Colonic mucosa (tissue), 4 donors: Measurements from ENCODE around the gene EEFSEC. TPM values are rescaled to one million over a fixed set of nuclear protein-coding genes. Genes with fewer than 3 reads are reported as not detected.

Source experiments
- DNase-seq: peaks from one replicate; pipeline ENCODE4 v3.0.0-alpha.2; 2020
- H3K27ac ChIP-seq: fragments of 200-600 bp; one replicate; pipeline ENCODE4 v1.8.0; 2021
- H3K27me3 ChIP-seq: fragments of 200-600 bp; one replicate; pipeline ENCODE4 v1.8.0; 2021
- H3K36me3 ChIP-seq: fragments of 200-600 bp; one replicate; pipeline ENCODE4 v1.8.0; 2021
- H3K4me1 ChIP-seq: fragments of 200-600 bp; one replicate; pipeline ENCODE4 v1.8.0; 2021; ENCODE audit warnings: mild to moderate bottlenecking
- H3K4me3 ChIP-seq: fragments of 200-600 bp; one replicate; pipeline ENCODE4 v1.8.0; 2021
- H3K9ac ChIP-seq, 2 donors: one replicate each; pipeline ENCODE4 v1.7.0; 2013; ENCODE audit warnings: control low read depth in 2 of 2, low read depth in 2 of 2, low read length in 2 of 2
- H3K9me3 ChIP-seq: fragments of 200-600 bp; one replicate; pipeline ENCODE4 v1.8.0; 2021
- CTCF ChIP-seq: fragments of 200-600 bp; IDR thresholded peaks from one replicate; pipeline ENCODE4 v1.8.0; 2022; ENCODE audit warnings: antibody characterized with exemption, mild to moderate bottlenecking
- intact Hi-C: fragments of 100-400 bp; cut with DNase I; formaldehyde crosslinking; loops from one replicate; pipeline ENCODE4 v1.14.1; 2022
- total RNA-seq, 2 donors: library from RNA; stranded (reverse); fragmentation: NEBNext Ultra II Directional in 1 of 2; extraction: Animal tissue kit (Norgen Biotek cat#: 25700) in 1 of 2; gene quantifications; one replicate each; pipeline ENCODE4 v1.2.1, GENCODE V29; 2021
- donor health status: healthy.
- donor health status: DM: no; HTN: no; CAD: no.
- donor health status: DM: no; HTN: no; CAD: no.

EEFSEC gene
- total RNA-seq, 2 donors from 2014 or later: 8.6 to 16.6 TPM

DNA sequence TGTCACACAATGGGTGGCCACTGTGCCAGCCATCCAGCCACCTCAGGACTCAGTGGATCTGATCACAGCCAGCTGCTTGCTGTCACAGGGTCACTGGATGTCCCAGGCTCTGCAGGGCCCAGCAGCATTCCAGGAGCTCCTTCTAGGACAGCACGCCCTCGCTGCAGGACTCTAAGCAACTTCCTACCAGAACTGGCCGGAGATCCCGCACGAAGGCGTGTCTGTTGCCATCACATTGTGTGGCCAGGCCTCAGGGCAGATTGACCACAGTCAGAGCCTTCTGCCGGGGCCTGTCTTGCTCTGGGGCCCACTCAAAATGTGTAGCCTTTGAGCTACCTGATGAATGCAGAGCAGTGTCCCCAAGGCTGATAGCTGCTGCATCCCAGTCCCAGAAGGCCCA lies 288.8 kb downstream of the EEFSEC start:
- Histone ChIP-seq H3K27me3 (peaks cover 4% of the 10 kb centered on the region), H3K4me3 (no peak overlapping the region), H3K9ac (no peak overlapping the region), H3K27ac (no peak overlapping the region), H3K4me1 (no peaks in the 10 kb centered on the region), H3K9me3 (no peaks in the 10 kb centered on the region), H3K36me3 (no peaks in the 10 kb centered on the region)
- no peak for TF ChIP-seq CTCF
- no peak for DNase-seq
- intact Hi-C loops: no loop called here

- intact Hi-C loops: no loop called here
- H3K4me1 ChIP-seq: no peaks in the 10 kb centered on the region
- H3K27ac ChIP-seq: no peak overlapping the region
- H3K27me3 ChIP-seq: peaks cover 4% of the 10 kb centered on the region
- H3K9me3 ChIP-seq: no peaks in the 10 kb centered on the region
- H3K36me3 ChIP-seq: no peaks in the 10 kb centered on the region
- H3K9ac ChIP-seq: no peak overlapping the region
- DNase-seq: no peak
- H3K4me3 ChIP-seq: no peak overlapping the region
- no peak for TF ChIP-seq CTCF
Measured at GRCh38 chr3:128442949-128443348, 289.7 kb downstream of the EEFSEC start.

DNA sequence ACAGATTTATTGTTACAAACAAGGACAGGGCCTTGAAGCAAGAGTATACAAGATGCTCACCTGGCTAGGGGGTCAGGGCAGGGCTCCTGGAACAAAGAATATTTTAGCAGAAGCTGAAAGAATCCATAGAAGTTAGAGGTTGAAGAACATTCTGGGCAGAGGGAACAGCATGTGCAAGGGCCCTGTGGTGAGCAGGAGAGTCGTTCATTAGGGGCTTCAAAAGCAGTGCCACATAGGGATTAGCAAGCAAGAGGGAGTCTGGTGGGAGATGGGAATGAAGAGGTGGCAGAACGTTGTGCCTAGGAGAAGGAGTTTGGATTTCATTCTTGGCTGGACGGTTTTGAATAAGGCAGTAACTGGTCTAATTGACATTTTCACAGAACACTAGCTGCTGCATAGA lies 290.5 kb downstream of the EEFSEC start:
- intact Hi-C loops: no loop called here
- Histone ChIP-seq H3K27ac (no peak overlapping the region), H3K36me3 (no peaks in the 10 kb centered on the region), H3K9ac (no peak overlapping the region), H3K9me3 (no peaks in the 10 kb centered on the region), H3K4me1 (no peaks in the 10 kb centered on the region), H3K27me3 (no peaks in the 10 kb centered on the region), H3K4me3 (no peak overlapping the region)
- no peak for TF ChIP-seq CTCF
- no peak for DNase-seq

DNA sequence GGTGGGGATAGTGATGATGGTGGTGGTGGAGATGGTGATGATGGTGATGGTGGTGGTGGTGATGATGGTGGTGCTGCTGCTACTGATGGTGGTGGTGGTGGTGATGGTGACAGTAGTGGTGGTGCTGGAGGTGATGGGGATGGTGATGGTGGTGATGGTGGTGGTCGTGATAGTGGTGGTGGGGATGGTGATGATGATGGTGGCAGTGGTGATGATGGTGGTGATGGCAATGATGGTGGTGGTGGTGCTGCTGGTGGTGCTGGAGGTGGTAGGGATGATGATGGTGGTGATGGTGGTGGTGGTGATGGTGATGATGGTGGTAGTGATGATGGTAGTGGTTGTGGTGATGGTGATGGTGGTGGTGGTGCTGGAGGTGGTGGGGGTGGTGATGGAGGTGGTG lies 292.1 kb downstream of the EEFSEC start:
- Histone ChIP-seq H3K36me3 (no peaks in the 10 kb centered on the region), H3K27me3 (no peaks in the 10 kb centered on the region), H3K4me3 (no peak overlapping the region), H3K9me3 (no peaks in the 10 kb centered on the region), H3K27ac (no peak overlapping the region), H3K9ac (no peak overlapping the region), H3K4me1 (no peaks in the 10 kb centered on the region)
- TF ChIP-seq CTCF: no peak
- no peak for DNase-seq
- intact Hi-C loops: no loop called here

DNA sequence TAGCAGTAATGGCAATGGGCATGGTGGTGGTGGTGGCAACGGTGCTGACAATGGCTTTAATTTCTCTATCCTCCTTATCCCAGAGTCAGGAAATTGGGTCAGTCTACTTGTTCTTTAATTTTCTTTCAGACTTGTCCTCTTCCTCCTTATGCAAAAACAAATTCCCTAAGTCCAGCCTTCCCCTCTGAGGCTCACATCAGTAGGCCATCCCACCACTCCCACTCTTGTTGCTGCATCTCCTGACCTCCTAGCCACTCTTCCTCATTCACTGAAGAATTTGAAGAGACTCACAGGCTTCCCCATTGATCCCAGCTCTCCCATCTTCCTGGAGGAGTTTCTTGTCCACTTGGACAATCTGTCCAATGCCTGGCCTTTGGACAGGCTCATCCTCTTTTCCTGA lies 293.5 kb downstream of the EEFSEC start:
- no peak for TF ChIP-seq CTCF
- no peaks in the 10 kb centered on the region for H3K36me3 ChIP-seq
- no peaks in the 10 kb centered on the region for H3K9me3 ChIP-seq
- no peak overlapping the region for H3K4me3 ChIP-seq
- H3K9ac ChIP-seq: no peak overlapping the region
- H3K27me3 ChIP-seq: no peaks in the 10 kb centered on the region
- H3K27ac ChIP-seq: no peak overlapping the region
- DNase-seq: no peak
- intact Hi-C loops: no loop called here
- no peaks in the 10 kb centered on the region for H3K4me1 ChIP-seq

GRCh38 chr3:128447561-128448013 lies 294.3 kb downstream of the EEFSEC start:
- Histone ChIP-seq H3K36me3 (no peaks in the 10 kb centered on the region), H3K4me1 (no peaks in the 10 kb centered on the region), H3K4me3 (no peak overlapping the region), H3K9me3 (no peaks in the 10 kb centered on the region), H3K27me3 (no peaks in the 10 kb centered on the region), H3K27ac (no peak overlapping the region), H3K9ac (no peak overlapping the region)
- intact Hi-C loops: no loop called here
- no peak for TF ChIP-seq CTCF
- no peak for DNase-seq
